ENCODE measurements around the gene TSSC4.

- TF ChIP-seq CTCF (IDR thresholded peaks at IDR 0.05): no peak
- TF ChIP-seq POLR2A (IDR thresholded peaks at IDR 0.05): no peak
These were observed 33.8 kb upstream of the TSSC4 start for GRCh38 chr11:2366733-2367132.

Measured in uterus (tissue), 2 donors.